GM19463 (cell line): ENCODE results near the gene LARP1.
"Not testable (repeated sequence)": the region's sequence is repeated elsewhere in the genome, so short reads cannot be mapped to it uniquely, and the experiment has no call there.

Source experiments
- ATAC-seq: cut with Tn5 transposase; IDR thresholded peaks from one replicate; pipeline ENCODE4 v1.9.1; 2021; ENCODE audit warnings: mild to moderate bottlenecking, moderate library complexity; ENCODE audit not compliant: unreplicated experiment

LARP1 gene

DNA sequence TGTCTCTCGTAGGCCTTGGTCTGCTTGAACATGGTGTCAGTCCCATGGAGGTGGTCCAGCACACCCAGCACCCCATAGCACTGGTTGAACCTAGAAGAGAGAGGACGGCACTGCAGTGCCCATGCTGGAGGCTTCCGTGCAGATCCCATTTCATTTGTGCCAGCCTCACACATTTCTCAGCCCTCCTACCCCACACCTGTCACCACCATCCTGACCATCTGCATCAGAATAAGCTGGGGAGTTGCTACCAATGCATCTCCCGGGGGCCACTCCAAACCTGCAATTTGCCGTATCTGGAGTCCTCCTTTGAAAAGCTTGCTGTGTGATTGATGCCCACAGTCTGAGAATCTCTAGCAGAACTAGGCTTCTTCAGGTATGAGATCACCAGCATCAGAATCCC lies 65.2 kb downstream of the LARP1 start:
- ATAC-seq = no peak

DNA sequence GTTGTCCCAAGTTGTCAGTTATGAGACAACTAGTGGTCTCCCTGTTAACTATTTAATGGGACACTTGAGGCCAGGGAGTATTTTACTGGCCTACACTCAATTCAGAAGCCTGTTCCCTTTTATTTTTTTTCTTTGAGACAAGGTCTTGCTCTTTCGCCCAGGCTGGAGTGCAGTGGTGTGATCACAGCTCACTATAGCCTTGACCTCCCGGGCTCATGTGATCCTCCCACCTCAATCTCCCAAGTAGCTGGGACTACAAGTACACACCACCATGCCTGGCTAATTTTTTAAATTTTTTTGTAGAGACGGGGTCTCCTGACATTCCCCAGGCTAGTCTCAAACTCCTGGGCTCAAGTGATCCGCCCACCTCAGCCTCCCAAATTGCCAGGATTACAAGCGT lies 67.7 kb downstream of the LARP1 start:
- not testable (repeated sequence) for ATAC-seq

DNA sequence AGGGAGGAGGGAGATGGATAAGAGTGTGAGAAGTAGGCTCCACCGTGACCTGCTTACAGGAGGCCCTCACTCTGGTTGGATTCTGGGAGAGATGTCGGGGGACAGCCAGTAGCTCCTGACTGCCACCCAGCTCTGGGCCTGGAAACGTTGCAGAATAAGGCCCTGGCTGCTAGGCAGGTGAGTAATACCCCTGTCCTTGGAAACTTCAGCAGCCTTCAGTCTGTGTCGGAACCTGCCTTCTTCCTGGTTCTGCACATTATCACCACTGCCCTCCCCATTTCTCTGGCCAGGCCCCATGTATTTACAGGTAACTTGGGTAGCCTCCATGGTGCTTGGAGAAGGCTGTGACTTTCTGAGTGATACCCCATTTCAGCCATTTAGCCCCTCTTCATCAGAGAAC lies 68.4 kb downstream of the LARP1 start:
- no peak for ATAC-seq

DNA sequence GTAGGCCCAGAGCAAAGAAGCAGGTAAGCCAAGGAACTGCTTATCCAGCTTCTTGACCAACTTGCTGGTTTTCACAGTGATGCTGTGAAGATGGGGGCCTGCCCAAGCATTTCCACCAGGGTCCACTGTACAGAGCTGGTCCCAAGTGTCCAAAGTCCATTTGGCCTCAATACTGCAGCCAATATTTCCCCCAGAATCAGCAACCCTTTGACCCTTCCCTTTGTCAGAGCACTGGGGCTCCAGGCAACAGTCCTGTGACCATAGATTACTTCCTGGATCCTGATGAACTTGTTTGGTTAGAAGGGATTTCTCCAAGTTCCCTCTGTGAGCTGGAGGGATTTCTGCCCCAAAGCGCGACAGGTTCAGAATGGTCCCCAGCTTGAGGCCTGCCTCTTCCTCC lies 68.9 kb downstream of the LARP1 start:
- no peak for ATAC-seq

DNA sequence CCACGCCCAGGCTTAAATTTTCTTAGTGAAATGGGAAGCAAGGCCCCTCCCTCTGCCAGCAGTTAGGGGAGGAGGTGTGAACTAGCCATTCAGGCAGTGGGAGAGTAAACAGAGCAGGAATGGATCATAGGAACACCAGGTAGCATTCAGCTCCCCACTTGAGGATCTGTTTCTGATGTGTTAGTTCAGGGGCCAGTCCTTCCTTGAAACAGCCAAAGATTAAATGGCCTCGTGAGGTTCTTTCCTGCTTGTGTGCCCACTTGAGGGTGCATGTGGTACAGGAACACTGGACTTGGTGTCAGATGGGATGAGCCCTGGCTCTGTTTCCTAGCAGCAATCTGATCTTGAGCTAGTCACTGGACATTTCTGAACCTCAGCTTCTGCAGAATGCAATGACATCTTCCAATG lies 74.0 kb downstream of the LARP1 start:
- ATAC-seq = no peak

DNA sequence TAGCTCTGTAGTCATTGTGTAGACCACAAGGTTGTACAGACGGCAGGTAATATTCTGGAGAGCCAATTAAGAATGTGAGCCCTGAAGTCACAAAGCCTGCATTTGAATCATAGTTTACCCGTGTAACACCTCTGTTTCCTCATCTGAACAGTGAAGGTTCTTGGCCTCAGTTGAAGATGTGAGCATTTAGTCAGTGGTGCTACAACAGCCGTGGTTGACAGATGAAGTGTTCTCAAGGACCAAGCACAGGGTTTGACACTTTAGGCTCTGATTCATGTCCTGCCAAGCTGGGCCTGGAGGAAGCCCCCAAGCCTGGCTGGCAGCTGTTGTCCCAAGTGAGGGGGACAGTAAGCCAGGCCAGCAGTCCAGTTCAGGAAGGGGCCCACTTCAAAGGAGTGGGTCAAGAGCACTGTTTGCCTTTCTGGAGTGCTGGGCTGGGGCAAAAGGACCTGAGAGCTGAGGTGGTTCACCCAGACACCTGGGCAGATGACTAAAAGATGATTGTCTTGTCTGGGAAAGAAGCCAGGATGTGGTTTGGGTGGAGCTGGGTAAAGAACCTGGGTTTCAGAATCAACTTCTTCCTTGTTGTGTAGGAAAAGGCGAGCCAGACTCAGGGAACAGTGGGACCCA lies 74.5 kb downstream of the LARP1 start:
- no peak for ATAC-seq

DNA sequence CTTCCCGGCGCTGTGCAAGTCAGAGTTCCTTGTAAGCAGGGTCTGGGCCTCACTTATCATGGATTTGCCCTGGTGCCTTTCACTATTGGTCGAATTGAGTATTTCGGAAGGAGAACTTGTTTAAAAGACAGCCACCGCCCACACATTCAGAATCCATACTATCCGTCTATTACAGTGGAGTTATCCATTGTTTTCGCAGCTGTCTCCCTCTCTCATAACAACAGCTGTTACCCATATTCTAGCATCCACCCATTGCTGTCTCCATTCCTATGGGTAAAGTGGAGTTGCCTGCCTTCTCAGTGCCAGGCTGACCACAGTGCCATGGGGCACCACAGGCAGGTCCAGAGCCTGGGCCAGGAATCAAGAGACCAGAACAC lies 75.0 kb downstream of the LARP1 start:
- no peak for ATAC-seq

DNA sequence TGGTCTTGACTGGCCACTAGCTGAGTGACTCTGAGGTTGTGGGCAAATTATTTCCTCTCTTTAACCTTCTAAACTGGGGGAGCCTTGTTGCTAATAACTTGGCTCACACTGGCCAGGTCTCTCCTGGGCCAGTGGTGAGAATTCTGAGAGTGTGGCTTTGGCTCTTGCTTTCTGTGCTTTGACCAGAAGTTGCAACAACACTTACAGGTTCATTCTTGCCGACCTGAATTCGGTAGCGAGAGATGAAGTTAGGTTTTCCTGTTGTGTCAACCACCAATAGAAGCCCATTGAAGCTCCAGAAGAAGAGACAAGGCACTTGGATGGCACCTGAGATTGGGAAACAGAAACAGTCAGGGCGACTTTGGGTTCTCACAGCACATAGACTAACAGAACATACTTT lies 75.4 kb downstream of the LARP1 start:
- ATAC-seq = no peak

DNA sequence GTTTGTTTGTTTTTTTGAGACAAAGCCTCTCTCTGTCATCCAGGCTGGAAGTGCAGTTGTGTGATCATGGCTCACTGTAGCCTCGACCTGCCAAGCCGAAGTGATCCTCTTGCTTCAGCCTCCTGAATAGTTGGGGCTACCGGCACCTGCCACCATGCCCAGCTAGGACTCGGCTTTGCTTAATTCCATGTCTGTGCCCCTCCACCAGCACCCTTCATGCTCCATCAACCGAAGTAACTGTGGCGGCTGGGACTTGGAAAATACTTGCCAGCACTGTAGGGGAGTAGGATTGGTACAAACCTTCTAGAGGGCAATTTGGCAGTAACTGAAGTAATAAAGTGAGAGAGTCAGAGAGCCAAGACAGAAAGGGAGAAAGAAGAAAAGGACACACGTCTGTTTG lies 76.3 kb downstream of the LARP1 start:
- ATAC-seq = no peak

DNA sequence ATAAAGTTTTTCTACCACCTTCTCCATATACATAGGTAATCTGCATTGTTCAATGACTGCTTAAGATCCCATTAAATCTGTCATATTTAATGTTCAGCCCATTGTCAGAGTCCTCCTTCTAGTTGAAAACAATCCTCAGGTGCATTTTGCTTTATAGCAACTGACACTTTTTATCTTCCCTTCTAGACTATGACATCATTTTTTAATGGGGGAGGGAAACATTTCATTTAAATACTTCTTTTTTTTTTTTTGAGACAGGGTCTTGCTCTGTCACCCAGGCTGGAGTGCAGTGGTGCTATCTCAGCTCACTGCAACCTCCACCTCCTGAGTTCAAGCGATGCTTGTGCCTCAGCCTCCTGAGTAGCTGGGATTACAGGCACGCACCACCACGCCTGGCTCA lies 77.6 kb downstream of the LARP1 start:
- not testable (repeated sequence) for ATAC-seq

DNA sequence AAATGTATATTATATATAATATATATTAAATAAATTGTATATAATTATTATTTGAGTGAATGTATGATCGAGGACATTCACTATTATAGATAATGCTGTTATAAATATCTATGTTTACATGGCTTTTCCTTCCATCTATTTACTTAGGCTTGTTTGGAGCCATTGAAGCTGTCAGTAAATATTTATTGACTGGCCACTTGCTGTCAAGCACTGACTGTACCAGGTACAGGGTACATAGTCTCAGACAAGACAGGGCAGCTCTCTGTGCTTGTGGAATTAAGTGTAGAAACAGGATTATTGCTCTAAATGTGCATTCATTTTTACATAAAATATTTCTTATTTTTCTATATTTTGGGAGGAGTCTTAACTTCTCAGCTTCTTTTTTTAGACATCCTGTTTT lies 78.9 kb downstream of the LARP1 start:
- no peak for ATAC-seq

DNA sequence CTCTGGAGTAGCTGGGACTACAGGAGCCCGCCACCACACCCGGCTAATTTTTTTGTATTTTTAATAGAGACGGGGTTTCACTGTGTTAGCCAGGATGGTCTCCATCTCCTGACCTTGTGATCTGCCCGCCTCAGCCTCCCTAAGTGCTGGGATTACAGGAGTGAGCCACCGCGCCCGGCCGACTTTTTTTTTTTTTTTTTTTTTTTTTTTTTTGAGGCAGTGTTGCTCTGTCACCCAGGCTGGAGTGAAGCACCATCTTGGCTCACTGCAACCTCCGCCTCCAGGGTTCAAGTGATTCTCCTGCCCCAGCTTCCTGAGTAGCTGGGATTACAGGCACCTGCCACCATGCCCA lies 80.5 kb downstream of the LARP1 start:
- not testable (repeated sequence) for ATAC-seq

DNA sequence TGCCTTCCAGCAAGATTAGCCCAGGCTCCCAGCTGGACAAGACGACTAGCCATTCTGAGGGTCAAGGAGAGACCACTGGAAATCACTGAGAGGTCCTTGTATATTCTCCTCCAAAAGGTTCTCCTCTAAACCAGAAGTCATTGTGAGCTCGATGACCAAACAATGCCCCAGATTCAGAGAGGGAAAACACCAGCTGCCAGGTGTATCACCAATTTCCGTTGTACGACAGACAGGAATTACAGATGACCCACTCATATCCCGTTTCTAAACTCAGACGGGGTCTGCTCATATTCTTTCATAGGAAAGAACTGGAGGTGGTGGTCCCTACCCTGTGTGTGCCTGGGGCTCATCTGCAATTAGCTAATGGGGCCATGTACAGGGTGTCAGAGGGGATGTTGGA lies 81.0 kb downstream of the LARP1 start:
- ATAC-seq = no peak

DNA sequence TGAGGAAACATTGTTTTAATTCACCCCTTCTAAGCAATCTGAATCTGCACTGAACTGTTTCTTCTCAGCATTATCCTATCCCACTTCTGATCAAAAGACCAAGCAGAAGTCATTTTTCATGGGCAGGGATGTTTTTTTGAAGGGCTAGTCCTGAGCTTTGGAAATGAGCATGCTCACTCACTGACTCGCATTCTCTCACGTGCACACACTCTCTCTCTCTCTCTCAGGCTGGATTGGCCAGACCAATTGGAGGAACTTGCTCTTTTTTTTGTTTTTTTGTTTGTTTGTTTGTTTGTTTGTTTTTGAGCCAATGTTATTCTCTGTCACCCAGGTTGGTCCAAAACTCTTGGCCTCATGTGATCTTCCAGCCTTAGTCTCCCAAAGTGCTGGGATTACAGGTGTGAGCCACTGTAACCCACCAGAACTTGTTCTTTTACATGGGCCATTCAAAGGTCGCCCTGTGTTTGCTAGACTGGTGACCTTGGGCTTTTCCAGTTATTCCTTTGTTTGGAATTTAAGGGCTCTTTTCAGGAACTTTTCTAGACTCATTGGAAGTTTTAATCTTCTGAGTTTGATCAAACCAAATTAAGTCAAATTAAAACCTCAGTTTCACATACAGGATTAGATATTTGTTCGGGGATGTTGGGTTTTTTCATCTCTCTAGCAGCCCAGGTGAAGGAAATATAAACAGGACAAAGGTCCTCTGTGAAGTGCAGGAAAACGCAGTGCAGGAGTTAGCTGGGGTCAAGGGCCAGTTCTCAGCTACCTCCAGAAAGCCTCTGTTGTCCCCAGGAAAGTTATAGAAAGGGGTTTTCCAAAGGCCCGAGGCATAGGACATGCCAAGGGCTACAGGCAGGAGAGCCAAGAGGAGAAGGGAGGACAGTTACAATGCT lies 82.1 kb downstream of the LARP1 start:
- ATAC-seq = no peak

DNA sequence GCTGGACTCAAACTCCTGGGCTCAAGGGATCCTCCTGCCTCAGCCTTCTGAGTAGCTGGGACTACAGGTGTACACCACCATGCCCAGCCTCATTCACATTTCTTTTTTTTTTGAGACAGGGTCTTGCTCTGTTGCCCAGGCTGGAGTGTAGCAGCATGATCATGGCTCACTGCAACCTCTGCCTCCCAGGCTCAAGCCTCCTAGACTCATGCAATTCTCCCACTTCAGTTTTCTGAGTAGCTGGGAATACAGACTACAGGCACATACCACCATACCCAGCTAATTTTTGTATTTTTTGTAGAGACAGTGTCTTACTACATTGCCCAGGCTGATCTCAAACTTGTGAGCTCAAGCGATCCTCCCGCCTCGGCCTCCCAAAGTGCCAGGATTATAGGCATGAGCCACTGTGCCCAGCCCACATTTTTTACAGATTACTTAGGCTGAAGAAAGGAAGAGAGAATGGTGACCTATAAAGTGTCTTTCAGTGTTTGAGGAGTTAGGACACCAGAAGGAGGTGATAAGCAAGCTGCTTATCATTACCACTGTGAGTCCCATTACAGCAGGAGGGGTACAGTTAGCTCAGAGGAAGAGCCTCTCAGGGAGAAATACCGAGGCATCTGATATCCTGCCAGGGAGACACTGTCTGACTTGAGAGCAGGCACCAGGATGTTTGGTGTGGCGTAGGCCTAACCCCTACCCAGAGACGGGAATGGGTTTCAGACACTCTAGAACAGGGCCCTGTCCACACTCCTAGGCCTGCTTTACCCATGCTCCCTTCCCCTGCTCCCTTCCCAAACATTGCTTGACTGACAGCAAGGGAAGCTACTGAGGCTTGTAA lies 85.5 kb downstream of the LARP1 start:
- no peak for ATAC-seq

DNA sequence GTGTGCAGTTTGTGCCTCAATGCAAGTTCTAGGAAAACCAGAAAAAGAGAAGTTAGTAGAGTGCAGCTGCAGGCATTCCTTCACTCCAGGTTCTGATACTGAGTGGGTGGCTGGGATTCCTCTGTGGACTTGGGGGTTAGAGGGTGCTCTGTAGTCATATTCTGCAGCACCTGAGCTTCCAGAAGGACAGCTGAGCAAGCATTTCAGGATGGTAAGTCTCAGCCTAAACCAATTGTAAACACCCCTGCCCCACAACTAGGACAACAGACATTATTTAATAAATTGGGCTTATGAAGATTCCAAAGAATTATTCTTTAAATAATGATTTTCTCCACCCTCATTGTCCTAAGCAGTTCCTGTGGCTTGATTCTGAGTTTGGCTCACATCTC lies 86.1 kb downstream of the LARP1 start:
- no peak for ATAC-seq

DNA sequence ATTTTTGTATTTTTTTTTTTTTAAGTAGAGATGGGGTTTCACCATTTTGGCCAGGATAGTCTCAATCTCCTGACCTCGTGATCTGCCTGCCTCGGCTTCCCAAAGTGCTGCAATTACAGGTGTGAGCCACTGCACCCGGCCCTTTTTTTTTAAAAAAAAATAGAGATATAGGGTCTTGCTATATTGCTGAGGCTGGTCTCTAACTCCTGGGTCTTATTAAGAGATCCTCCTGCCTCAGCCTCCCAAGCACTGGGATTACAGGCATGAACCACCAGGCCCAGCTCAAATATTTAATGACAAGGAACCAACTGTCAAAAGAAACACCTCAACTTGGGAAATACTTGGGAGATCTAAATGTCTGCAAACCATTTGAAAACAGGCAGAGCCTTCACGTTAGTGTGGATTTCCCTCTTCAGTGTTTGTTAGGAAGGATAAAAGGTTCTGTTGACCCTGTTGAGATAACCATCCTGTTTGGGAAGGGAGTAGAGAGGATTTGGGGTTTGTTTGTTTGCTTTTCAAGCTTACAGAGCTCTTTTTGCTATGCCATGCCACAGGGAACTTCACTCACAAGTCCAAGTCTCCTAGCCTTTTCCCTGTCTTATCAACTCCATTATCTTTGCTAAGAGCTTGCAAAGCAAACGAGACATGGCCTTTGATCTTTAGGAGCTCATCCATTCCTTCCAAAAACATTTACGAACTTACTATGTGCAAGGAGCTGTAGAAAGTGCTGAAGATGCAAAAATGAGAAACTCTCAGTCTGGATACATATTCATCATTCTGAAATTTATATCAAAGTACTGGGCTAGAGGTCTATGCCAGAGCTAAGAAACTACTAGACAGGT lies 87.7 kb downstream of the LARP1 start:
- no peak for ATAC-seq

DNA sequence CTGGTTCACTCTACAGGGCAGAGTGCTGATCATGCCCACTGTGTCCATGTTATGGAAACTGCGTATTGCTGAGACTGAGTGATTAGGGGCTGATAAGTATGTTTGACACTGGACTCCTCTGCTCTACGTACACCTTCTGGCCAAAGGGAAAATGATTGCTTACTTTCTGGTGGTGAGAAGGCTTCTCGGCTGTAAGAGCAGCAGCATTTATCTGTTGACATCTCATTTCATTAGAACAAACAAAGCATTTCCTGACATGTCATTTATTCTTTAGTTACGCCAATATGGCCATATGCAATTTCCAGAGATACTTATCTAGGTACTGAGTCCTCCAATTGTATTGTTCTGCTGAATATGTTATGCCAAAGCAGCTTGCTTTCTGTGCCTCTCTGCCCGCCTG lies 89.6 kb downstream of the LARP1 start:
- ATAC-seq = no peak

DNA sequence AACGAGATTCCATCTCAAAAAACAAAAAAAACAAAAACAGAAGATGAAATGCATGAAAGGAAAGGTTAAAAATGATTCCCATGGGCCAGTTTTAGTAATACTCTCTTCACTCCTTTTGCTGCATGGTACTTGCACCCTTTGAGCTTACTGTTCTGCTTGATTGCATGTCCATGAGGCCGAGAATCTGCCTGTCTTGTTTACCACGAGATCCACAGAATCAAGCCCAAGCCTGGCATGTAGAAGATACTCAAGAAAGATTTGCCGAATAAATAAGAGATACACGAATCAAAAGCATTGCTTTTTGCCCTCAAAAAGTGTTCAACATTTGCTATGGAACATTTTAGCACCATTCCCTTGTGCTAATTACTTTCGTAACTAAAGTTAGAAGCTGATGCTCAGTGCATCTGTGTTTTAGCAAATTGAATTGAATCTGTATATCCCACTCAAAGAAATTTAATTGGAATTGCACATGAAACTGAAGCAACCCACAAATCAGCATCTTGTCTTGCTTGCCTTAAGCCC lies 94.1 kb downstream of the LARP1 start:
- ATAC-seq = no peak

DNA sequence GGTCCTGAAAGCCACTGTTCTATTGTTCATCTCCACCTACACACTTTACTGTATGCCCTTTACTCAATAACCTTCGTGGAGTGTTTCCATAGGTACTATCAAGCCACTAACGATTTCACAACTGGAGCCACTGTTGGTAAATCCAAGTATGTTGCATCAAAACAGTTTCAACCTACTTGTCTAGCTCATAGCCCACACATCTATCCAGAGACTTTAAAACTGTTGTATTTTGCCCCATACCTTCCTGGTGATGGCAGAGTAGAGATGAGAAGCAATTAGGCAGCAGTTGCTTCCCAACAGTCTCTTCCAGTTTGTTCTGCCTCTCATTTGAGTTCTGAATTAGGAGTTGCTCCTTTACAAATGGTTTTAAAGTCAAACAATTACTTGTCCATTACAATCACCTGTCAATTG lies 94.6 kb downstream of the LARP1 start:
- ATAC-seq = no peak
